Muscle layer of duodenum (tissue), 2 donors: ENCODE measurements around the gene AP2M1.
"Not testable (repeated sequence)": the region's sequence is repeated elsewhere in the genome, so short reads cannot be mapped to it uniquely, and the experiment has no call there.

ENCODE experiments used
- H3K27ac ChIP-seq: one replicate; pipeline ENCODE4 v1.7.0; 2013; ENCODE audit warnings: mild to moderate bottlenecking, low read length
- H3K27me3 ChIP-seq: one replicate; pipeline ENCODE4 v1.7.0; 2013; ENCODE audit warnings: low read depth, mild to moderate bottlenecking, control low read depth, low read length
- H3K36me3 ChIP-seq, 2 donors: one replicate each; pipeline ENCODE4 v1.7.0; 2013; ENCODE audit warnings: low read length in 2 of 2, control low read depth in 1 of 2, mild to moderate bottlenecking in 1 of 2; ENCODE audit not compliant: insufficient read depth in 2 of 2, control insufficient read depth in 1 of 2
- H3K4me1 ChIP-seq, 2 donors: one replicate each; pipeline ENCODE4 v1.7.0; 2013; ENCODE audit warnings: low read length in 2 of 2, mild to moderate bottlenecking in 2 of 2, control low read depth in 1 of 2, moderate library complexity in 1 of 2; ENCODE audit not compliant: insufficient read depth in 2 of 2, control insufficient read depth in 1 of 2
- H3K4me3 ChIP-seq, 2 donors: one replicate each; pipeline ENCODE4 v1.7.0; 2013; ENCODE audit warnings: low read length in 2 of 2, low read depth in 1 of 2, mild to moderate bottlenecking in 1 of 2
- H3K9me3 ChIP-seq, 2 donors: one replicate each; pipeline ENCODE4 v1.7.0; 2013; ENCODE audit warnings: low read length in 2 of 2, control low read depth in 1 of 2, mild to moderate bottlenecking in 1 of 2; ENCODE audit not compliant: control insufficient read depth in 1 of 2
- donor health status: healthy.

Gene AP2M1

GRCh38 chr3:184158404-184158803 is 16.3 kb upstream of the AP2M1 start:
- Histone ChIP-seq H3K36me3 (peaks cover under 1 to 4% of the 10 kb centered on the region in 2 donors), H3K27me3 (no peaks in the 10 kb centered on the region), H3K9me3 (no peaks in the 10 kb centered on the region), H3K27ac (no peak overlapping the region), H3K4me1 (peaks cover 18 to 55% of the 10 kb centered on the region in 2 donors), H3K4me3 (no peak overlapping the region)

- Histone ChIP-seq H3K4me3 (peak overlapping the region in 1 of 2 donors; percentile 6), H3K27me3 (no peaks in the 10 kb centered on the region), H3K36me3 (peaks cover 21 to 24% of the 10 kb centered on the region in 2 donors), H3K27ac (peak overlapping the region; percentile 80), H3K4me1 (peaks cover 18 to 58% of the 10 kb centered on the region in 2 donors), H3K9me3 (no peaks in the 10 kb centered on the region)
Observed at GRCh38 chr3:184160456-184160855, 14.2 kb upstream of the AP2M1 start.

GRCh38 chr3:184162571-184163070 is 12.0 kb upstream of the AP2M1 start:
- not testable (repeated sequence) for H3K27ac ChIP-seq, H3K27me3 ChIP-seq, H3K4me3 ChIP-seq, H3K9me3 ChIP-seq
- Histone ChIP-seq H3K36me3 (peaks cover 42 to 45% of the 10 kb centered on the region in 2 donors), H3K4me1 (peaks cover 11 to 48% of the 10 kb centered on the region in 2 donors)

DNA sequence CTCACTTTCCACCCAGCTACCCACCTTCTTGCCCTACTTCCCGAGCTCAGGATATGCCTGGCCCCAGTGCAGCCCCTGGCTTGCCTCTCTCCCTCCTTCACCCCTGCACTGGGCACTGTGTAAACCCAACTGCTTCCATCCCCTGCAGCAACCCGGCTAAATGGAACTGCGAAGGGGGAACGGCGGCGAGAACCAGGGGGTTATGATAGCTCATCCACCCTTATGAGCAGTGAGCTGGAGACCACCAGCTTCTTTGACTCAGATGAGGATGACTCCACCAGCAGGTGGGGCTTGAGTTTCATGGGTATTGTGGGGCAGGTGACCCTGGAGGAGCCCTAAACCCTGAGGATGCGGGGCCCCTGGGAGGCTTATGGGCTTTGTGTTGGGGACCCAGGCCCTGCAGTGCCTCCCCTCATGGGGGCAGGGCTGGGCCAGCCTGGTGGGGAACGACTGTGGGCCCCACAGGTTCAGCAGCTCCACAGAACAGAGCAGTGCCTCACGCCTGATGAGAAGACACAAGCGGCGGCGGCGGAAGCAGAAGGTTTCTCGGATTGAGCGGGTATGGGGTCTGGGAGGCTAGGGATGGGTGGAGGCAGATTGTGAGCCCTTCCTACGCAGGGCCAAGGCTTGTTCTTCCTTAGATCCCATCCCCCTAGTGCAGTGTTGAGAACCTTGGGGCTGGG is 9.9 kb upstream of the AP2M1 start:
- no peaks in the 10 kb centered on the region for H3K9me3 ChIP-seq
- H3K36me3 ChIP-seq, result peaks cover 61 to 62% of the 10 kb centered on the region in 2 donors
- no peaks in the 10 kb centered on the region for H3K27me3 ChIP-seq
- no peak overlapping the region for H3K4me3 ChIP-seq
- H3K27ac ChIP-seq, result no peak overlapping the region
- peaks cover 9 to 34% of the 10 kb centered on the region in 2 donors for H3K4me1 ChIP-seq

- H3K27me3 ChIP-seq, result no peaks in the 10 kb centered on the region
- H3K4me3 ChIP-seq, result no peak overlapping the region
- no peaks in the 10 kb centered on the region for H3K9me3 ChIP-seq
- H3K4me1 ChIP-seq, result peaks cover 5 to 27% of the 10 kb centered on the region in 2 donors
- no peak overlapping the region for H3K27ac ChIP-seq
- H3K36me3 ChIP-seq, result peaks cover 61 to 70% of the 10 kb centered on the region in 2 donors
Observed at GRCh38 chr3:184165543-184165942, 9.1 kb upstream of the AP2M1 start.

DNA sequence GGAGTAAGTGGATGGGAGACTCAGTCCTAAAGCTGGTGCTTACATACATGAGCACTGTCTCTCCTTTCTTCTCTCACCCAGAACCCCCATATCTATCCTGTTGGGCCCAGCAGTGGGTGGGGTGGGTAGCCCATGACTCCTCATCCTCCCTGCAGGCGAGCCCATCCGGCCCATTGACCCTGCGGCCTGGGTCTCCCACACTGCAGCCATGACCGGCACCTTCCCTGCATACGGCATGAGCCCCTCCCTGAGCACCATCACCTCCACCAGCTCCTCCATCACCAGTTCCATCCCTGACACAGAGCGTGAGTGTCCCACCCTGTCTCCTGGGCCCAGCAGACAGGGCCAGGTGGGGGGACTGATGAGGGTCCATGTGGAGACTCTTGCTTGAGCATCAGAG is 8.0 kb upstream of the AP2M1 start:
- Histone ChIP-seq H3K27me3 (no peaks in the 10 kb centered on the region), H3K36me3 (peaks cover 70 to 81% of the 10 kb centered on the region in 2 donors)

DNA sequence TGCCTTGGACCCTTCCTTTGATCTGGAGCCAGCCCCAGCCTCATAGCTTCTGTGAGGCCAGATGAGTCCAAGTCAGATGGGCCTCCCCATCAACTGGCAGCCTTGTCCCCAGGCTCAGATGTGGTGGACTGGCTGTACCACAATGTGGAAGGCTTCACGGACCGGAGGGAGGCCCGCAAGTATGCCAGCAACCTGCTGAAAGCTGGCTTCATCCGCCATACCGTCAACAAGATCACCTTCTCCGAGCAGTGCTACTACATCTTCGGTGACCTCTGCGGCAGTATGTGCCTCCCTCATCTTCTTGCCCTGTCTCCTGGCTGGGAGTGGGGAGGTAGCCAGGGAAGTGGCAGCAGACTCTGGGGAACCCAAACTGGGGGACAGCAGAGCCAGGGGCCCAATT is 6.9 kb upstream of the AP2M1 start:
- H3K36me3 ChIP-seq, result peaks cover 74 to 91% of the 10 kb centered on the region in 2 donors
- no peaks in the 10 kb centered on the region for H3K27me3 ChIP-seq
- no peaks in the 10 kb centered on the region for H3K9me3 ChIP-seq
- no peak overlapping the region for H3K4me3 ChIP-seq
- peaks cover 0 to 16% of the 10 kb centered on the region in 2 donors for H3K4me1 ChIP-seq
- H3K27ac ChIP-seq, result peak overlapping the region; percentile 13

More for the DNA sequence above, 8.0 kb upstream of the AP2M1 start:
- Histone ChIP-seq H3K4me1 (peaks cover 0 to 21% of the 10 kb centered on the region in 2 donors), H3K27ac (no peak overlapping the region), H3K9me3 (no peaks in the 10 kb centered on the region), H3K4me3 (no peak overlapping the region)

- H3K27me3 ChIP-seq, result no peaks in the 10 kb centered on the region
- H3K4me3 ChIP-seq, result no peak overlapping the region
- peaks cover 69 to 89% of the 10 kb centered on the region in 2 donors for H3K36me3 ChIP-seq
- H3K9me3 ChIP-seq, result no peaks in the 10 kb centered on the region
- peaks cover 0 to 13% of the 10 kb centered on the region in 2 donors for H3K4me1 ChIP-seq
- H3K27ac ChIP-seq, result peak overlapping the region; percentile 13
Observed at GRCh38 chr3:184168363-184169120, 6.1 kb upstream of the AP2M1 start.

GRCh38 chr3:184169896-184170875 is 4.5 kb upstream of the AP2M1 start:
- Histone ChIP-seq H3K27ac (no peak overlapping the region), H3K27me3 (no peaks in the 10 kb centered on the region), H3K36me3 (peaks cover 53 to 73% of the 10 kb centered on the region in 2 donors), H3K4me1 (peaks cover 0 to 14% of the 10 kb centered on the region in 2 donors), H3K4me3 (no peak overlapping the region), H3K9me3 (no peaks in the 10 kb centered on the region)

GRCh38 chr3:184171562-184171961 is 3.1 kb upstream of the AP2M1 start:
- peaks cover 40 to 64% of the 10 kb centered on the region in 2 donors for H3K36me3 ChIP-seq

More at GRCh38 chr3:184171562-184171961, 3.1 kb upstream of the AP2M1 start:
- H3K27ac ChIP-seq, result no peak overlapping the region
- no peaks in the 10 kb centered on the region for H3K27me3 ChIP-seq
- peaks cover 8 to 26% of the 10 kb centered on the region in 2 donors for H3K4me1 ChIP-seq
- H3K4me3 ChIP-seq, result no peak overlapping the region
- H3K9me3 ChIP-seq, result no peaks in the 10 kb centered on the region
